MM.1S (cell line): ENCODE results near the gene E2F8.
A peak's percentile ranks its signal among the peaks of the same experiment; 100 is the strongest.

Experiments
- DNase-seq: peaks from one replicate; pipeline ENCODE4 v3.0.0-alpha.2; 2015
- H2AFZ ChIP-seq: fragments of 300-600 bp; sonication (generic); 2 replicates; pipeline ENCODE4 v1.6.0; 2016; ENCODE audit warnings: antibody characterized with exemption, low read length
- H3F3A ChIP-seq: fragments of 300-600 bp; sonication (generic); 2 replicates; pipeline ENCODE4 v1.6.1; 2016; ENCODE audit warnings: mild to moderate bottlenecking, antibody characterized with exemption, low read length, moderate library complexity, mixed read lengths; ENCODE audit not compliant: insufficient read depth
- H3K27ac ChIP-seq: fragments of 300-600 bp; sonication (generic); 2 replicates; pipeline ENCODE4 v1.5.1; 2016; ENCODE audit warnings: mild to moderate bottlenecking, low read length
- H3K27me3 ChIP-seq: fragments of 300-600 bp; sonication (generic); replicated peaks from 2 replicates; pipeline ENCODE4 v1.6.0; 2016; ENCODE audit warnings: low read length; ENCODE audit not compliant: insufficient read depth
- H3K36me3 ChIP-seq: fragments of 300-600 bp; sonication (generic); replicated peaks from 2 replicates; pipeline ENCODE4 v1.6.1; 2016; ENCODE audit warnings: mild to moderate bottlenecking, low read length, mixed read lengths; ENCODE audit not compliant: insufficient read depth
- H3K4me1 ChIP-seq: fragments of 300-600 bp; sonication (generic); 2 replicates; pipeline ENCODE4 v1.6.1; 2016; ENCODE audit warnings: low read length, mixed read lengths
- H3K4me2 ChIP-seq: fragments of 300-600 bp; sonication (generic); 2 replicates; pipeline ENCODE4 v1.6.0; 2016; ENCODE audit warnings: low read depth, low read length
- H3K4me3 ChIP-seq: fragments of 300-600 bp; sonication (generic); 2 replicates; pipeline ENCODE4 v1.5.1; 2016; ENCODE audit warnings: low read length, mixed read lengths
- H3K79me2 ChIP-seq: fragments of 300-600 bp; sonication (generic); 2 replicates; pipeline ENCODE4 v1.6.1; 2016; ENCODE audit warnings: mixed run types, low read length, mixed read lengths
- H3K9ac ChIP-seq: fragments of 300-600 bp; sonication (generic); 2 replicates; pipeline ENCODE4 v1.6.1; 2016; ENCODE audit warnings: low read length, mixed read lengths
- H3K9me2 ChIP-seq: fragments of 300-600 bp; sonication (generic); replicated peaks from 2 replicates; pipeline ENCODE4 v1.6.1; 2016; ENCODE audit warnings: mild to moderate bottlenecking, low read length, mixed read lengths; ENCODE audit not compliant: insufficient read depth
- H3K9me3 ChIP-seq: fragments of 300-600 bp; sonication (generic); replicated peaks from 2 replicates; pipeline ENCODE4 v1.6.1; 2016; ENCODE audit warnings: mild to moderate bottlenecking, low read length, mixed read lengths; ENCODE audit not compliant: insufficient read depth
- H4K20me1 ChIP-seq: fragments of 300-600 bp; sonication (generic); 2 replicates; pipeline ENCODE4 v1.6.1; 2016; ENCODE audit warnings: mild to moderate bottlenecking, low read length, moderate library complexity, mixed read lengths; ENCODE audit not compliant: insufficient read depth
- EZH2 ChIP-seq: fragments of 300-600 bp; sonication (generic); optimal IDR thresholded peaks from 2 replicates; pipeline ENCODE3; 2017; ENCODE audit warnings: low read depth, mild to moderate bottlenecking, antibody characterized with exemption, low read length, mixed read lengths
- EZH2phosphoT487 ChIP-seq: fragments of 300-600 bp; sonication (generic); IDR thresholded peaks from 2 replicates; pipeline ENCODE4 v1.6.1; 2018; ENCODE audit warnings: antibody characterized with exemption, low read length
- TF ChIP-seq, protein P1 (sequence below): fragments of 300-600 bp; sonication (generic); IDR thresholded peaks from 2 replicates; pipeline ENCODE4 v1.5.1; 2016; ENCODE audit warnings: antibody characterized with exemption, low read length, mixed read lengths

The E2F8 gene

DNA sequence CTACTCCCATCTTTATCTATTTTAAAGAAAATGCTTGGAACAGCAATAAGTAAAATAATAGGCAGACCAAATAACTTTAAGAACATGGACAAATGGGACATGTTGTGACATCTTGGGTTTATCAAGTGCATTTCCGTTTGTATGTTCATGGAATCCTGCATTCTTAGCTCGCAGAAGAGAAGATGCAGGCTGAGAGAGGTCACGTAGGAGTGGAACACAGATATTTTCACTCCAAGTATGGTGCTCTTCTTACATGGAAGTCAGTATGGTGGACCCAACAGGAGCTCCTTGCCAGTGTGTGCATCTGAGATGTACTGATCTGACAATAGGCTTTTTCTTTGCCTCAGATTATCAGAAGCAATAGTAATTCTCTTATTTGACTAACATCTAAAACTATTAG is 1.7 kb downstream of the E2F8 start:
- H3K27me3 ChIP-seq, result no peaks in the 10 kb centered on the region
- peaks cover 30% of the 10 kb centered on the region for H3K4me1 ChIP-seq
- no peak overlapping the region for H3K9ac ChIP-seq
- H3K9me2 ChIP-seq, result no peaks in the 10 kb centered on the region
- H3K4me3 ChIP-seq, result peak overlapping the region; percentile 26; the same call in 1 of the 2 replicates
- H2AFZ ChIP-seq, result no peak overlapping the region
- no peaks in the 10 kb centered on the region for H4K20me1 ChIP-seq
- H3K79me2 ChIP-seq, result peaks cover 34% of the 10 kb centered on the region
- TF ChIP-seq EZH2 (no peak), EZH2phosphoT487 (no peak)
- TF ChIP-seq, protein P1, sequence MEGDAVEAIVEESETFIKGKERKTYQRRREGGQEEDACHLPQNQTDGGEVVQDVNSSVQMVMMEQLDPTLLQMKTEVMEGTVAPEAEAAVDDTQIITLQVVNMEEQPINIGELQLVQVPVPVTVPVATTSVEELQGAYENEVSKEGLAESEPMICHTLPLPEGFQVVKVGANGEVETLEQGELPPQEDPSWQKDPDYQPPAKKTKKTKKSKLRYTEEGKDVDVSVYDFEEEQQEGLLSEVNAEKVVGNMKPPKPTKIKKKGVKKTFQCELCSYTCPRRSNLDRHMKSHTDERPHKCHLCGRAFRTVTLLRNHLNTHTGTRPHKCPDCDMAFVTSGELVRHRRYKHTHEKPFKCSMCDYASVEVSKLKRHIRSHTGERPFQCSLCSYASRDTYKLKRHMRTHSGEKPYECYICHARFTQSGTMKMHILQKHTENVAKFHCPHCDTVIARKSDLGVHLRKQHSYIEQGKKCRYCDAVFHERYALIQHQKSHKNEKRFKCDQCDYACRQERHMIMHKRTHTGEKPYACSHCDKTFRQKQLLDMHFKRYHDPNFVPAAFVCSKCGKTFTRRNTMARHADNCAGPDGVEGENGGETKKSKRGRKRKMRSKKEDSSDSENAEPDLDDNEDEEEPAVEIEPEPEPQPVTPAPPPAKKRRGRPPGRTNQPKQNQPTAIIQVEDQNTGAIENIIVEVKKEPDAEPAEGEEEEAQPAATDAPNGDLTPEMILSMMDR, result no peak
- peaks cover 20% of the 10 kb centered on the region; the same call in 1 of the 2 replicates for H3K36me3 ChIP-seq
- no peak for DNase-seq
- no peaks in the 10 kb centered on the region for H3K9me3 ChIP-seq
- H3K27ac ChIP-seq, result no peak overlapping the region
- H3K4me2 ChIP-seq, result peak overlapping the region; percentile 40
- peaks cover 16% of the 10 kb centered on the region; the same call in 1 of the 2 replicates for H3F3A ChIP-seq

DNA sequence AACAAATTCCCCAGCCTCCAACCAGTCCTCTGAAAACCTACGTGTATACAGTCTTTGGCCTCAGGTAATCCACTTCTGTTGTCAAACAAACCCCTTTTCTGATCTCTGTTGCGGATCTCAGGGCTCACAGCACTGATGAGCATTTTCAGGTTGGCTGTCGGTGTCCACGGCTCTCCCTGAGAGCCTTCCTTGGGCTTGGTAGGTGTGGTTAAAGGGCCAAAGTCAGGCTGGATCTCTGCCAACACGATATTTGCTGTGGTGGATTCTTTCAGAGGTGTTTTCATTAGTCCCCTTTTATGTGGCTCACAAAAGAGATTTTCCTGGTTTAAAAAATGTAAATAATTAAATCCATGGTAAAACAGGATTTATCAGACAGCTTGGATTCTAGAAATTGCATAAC is 2.9 kb downstream of the E2F8 start:
- Histone ChIP-seq H3K9ac (no peak overlapping the region), H2AFZ (no peak overlapping the region), H4K20me1 (no peaks in the 10 kb centered on the region), H3K4me3 (no peak overlapping the region), H3K27ac (no peak overlapping the region), H3K79me2 (peaks cover 34% of the 10 kb centered on the region), H3K4me2 (no peak overlapping the region), H3K9me3 (no peaks in the 10 kb centered on the region), H3K4me1 (peaks cover 21% of the 10 kb centered on the region), H3K36me3 (peaks cover 20% of the 10 kb centered on the region; the same call in 1 of the 2 replicates), H3F3A (peaks cover 11% of the 10 kb centered on the region; the same call in 1 of the 2 replicates), H3K27me3 (no peaks in the 10 kb centered on the region), H3K9me2 (no peaks in the 10 kb centered on the region)
- TF ChIP-seq EZH2 (no peak), EZH2phosphoT487 (no peak)
- TF ChIP-seq, protein P1, result no peak
- no peak for DNase-seq

DNA sequence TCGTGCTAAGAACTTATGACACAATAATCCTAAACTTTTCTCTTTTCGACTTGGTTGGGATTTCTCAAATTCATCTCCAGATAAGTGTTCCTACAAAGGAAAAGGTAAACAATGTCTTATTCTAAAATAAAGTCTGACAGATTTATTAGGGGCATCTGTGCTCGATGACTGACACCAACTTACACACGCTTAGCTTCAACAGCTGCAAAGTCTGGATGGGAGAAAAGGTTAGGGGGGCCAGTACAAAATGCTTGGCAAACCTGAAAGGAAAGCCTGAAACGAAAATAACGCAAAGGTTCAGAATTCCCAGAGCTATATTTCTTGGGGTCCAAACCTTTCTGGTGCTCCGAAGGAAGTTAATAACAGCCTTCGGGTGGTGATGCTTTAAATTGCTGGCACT is 3.4 kb downstream of the E2F8 start:
- Histone ChIP-seq H3K9me2 (no peaks in the 10 kb centered on the region), H3K27ac (no peak overlapping the region), H3K4me3 (no peak overlapping the region), H3K36me3 (peaks cover 20% of the 10 kb centered on the region; the same call in 1 of the 2 replicates), H3K9me3 (no peaks in the 10 kb centered on the region), H4K20me1 (no peaks in the 10 kb centered on the region), H2AFZ (no peak overlapping the region), H3F3A (0 out of 2 replicates have a peak, but pooled peaks cover 6% of the 10 kb centered on the region), H3K9ac (no peak overlapping the region), H3K4me2 (no peak overlapping the region), H3K4me1 (peaks cover 16% of the 10 kb centered on the region), H3K27me3 (no peaks in the 10 kb centered on the region), H3K79me2 (peaks cover 34% of the 10 kb centered on the region)
- TF ChIP-seq, protein P1, result no peak
- TF ChIP-seq EZH2phosphoT487, result no peak
- TF ChIP-seq EZH2, result no peak
- DNase-seq, result no peak
